Activated CD8-positive, alpha-beta memory T cell treated with anti-CD3 and anti-CD28 coated beads for 24 hours (primary cell): ENCODE data around the gene LDHAL6B.

Experiments
- DNase-seq: peaks from one replicate; pipeline ENCODE4 v3.0.0-alpha.2; 2020

LDHAL6B gene

GRCh38 chr15:59255680-59256336 is 49.2 kb downstream of the LDHAL6B start:
- DNase-seq: no peak

- DNase-seq: no peak
Measured at GRCh38 chr15:59256482-59256881, 49.8 kb downstream of the LDHAL6B start.

GRCh38 chr15:59257140-59257539 is 50.5 kb downstream of the LDHAL6B start:
- no peak for DNase-seq
